EH (cell line): ENCODE results near the gene HLCS.
"Not testable (repeated sequence)": the region's sequence is repeated elsewhere in the genome, so short reads cannot be mapped to it uniquely, and the experiment has no call there.

Experiments
- DNase-seq: peaks from one replicate; pipeline ENCODE4 v3.0.0-alpha.2; 2015; ENCODE audit warnings: low read depth

Gene HLCS

GRCh38 chr21:36955783-36956182 is 10.7 kb downstream of the HLCS start:
- DNase-seq: no peak

GRCh38 chr21:36952331-36952730 is 14.1 kb downstream of the HLCS start:
- not testable (repeated sequence) for DNase-seq

GRCh38 chr21:36949171-36950141 is 17.0 kb downstream of the HLCS start:
- DNase-seq: no peak

GRCh38 chr21:36948686-36949085 is 17.8 kb downstream of the HLCS start:
- no peak for DNase-seq

GRCh38 chr21:36946949-36947356 is 19.5 kb downstream of the HLCS start:
- DNase-seq: no peak

- DNase-seq: peak; percentile 13
Measured at GRCh38 chr21:36945496-36946138, 20.9 kb downstream of the HLCS start.

GRCh38 chr21:36936361-36937135 is 29.9 kb downstream of the HLCS start:
- DNase-seq: no peak

- no peak for DNase-seq
Measured at GRCh38 chr21:36934864-36935420, 31.5 kb downstream of the HLCS start.

- DNase-seq: no peak
Measured at GRCh38 chr21:36932161-36932816, 34.2 kb downstream of the HLCS start.

GRCh38 chr21:36929622-36930021 is 36.8 kb downstream of the HLCS start:
- peak; percentile 11 for DNase-seq

- DNase-seq: no peak
Measured at GRCh38 chr21:36928960-36929359, 37.5 kb downstream of the HLCS start.

- peak; percentile 98 for DNase-seq
Measured at GRCh38 chr21:36927719-36928117, 38.8 kb downstream of the HLCS start.

- DNase-seq: peak; percentile 3
Measured at GRCh38 chr21:36926989-36927718, 39.3 kb downstream of the HLCS start.

- DNase-seq: peak; percentile 4
Measured at GRCh38 chr21:36923270-36923669, 43.2 kb downstream of the HLCS start.

- no peak for DNase-seq
Measured at GRCh38 chr21:36922861-36923260, 43.6 kb downstream of the HLCS start.

GRCh38 chr21:36918291-36918690 is 48.2 kb downstream of the HLCS start:
- no peak for DNase-seq

GRCh38 chr21:36917471-36918158 is 48.9 kb downstream of the HLCS start:
- DNase-seq: peak; percentile 51

GRCh38 chr21:36916718-36917117 is 49.8 kb downstream of the HLCS start:
- DNase-seq: no peak

- DNase-seq: no peak
Measured at GRCh38 chr21:36915696-36916245, 50.7 kb downstream of the HLCS start.
